HG03575 (cell line): Measurements from ENCODE around the gene CEACAM19.

ENCODE experiments used
- ATAC-seq: cut with Tn5 transposase; IDR thresholded peaks from one replicate; pipeline ENCODE4 v1.9.1; 2021; ENCODE audit not compliant: unreplicated experiment, insufficient number of reproducible peaks, low FRiP score; ENCODE audit errors: extremely low read depth

CEACAM19 gene

DNA sequence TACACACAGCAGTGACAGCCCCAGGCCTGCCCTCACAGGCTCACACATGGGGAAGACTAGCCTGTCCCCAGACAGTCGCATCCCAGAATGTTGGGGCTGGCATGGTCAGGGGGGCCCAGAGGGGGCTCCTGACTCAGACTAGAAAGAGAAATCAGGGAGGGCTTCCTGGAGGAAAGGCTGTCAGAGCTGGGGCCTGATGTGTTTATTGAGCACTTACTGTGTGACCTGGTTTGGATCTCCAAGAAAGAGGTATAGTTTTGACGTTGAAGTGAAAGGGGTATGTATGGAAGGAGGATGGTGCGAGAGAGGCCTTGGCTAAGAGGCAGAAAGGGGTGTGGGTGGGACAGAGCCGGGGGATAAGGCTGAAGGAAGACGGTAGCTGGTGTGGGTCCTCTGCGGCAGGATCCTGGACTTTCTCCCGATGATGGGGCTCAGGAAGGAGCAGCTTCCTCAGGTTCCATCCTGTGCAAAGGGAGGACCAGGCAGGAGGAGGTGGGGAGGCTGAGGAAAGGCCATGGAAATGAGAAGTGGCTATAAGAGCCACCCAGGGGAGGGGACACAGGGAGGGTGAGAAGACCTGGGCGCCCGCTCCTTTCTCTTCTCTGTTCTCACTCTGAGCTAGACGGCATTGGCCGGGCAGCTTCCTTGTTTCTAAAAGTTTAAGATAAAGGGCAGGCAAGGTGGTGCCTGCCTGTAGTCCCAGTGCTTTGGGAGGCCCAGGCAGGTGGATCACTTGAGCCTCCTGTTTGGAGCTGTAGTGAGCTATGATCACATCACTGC, 61.1 kb downstream of the CEACAM19 start:
- ATAC-seq, result no peak
